Pons (tissue), 1 donor: ENCODE data around the gene RBM25.
"Not testable (repeated sequence)": the region's sequence is repeated elsewhere in the genome, so short reads cannot be mapped to it uniquely, and the experiment has no call there.

Experiments used
- DNase-seq: peaks from one replicate; pipeline ENCODE4 v3.0.0-alpha.2; 2016; ENCODE audit warnings: low spot score

The RBM25 gene

GRCh38 chr14:73168691-73169090 is 110.4 kb downstream of the RBM25 start:
- no peak for DNase-seq

GRCh38 chr14:73169855-73170254 is 111.5 kb downstream of the RBM25 start:
- not testable (repeated sequence) for DNase-seq

GRCh38 chr14:73170686-73171085 is 112.4 kb downstream of the RBM25 start:
- no peak for DNase-seq

GRCh38 chr14:73172500-73172899 is 114.2 kb downstream of the RBM25 start:
- no peak for DNase-seq

- DNase-seq: peak; percentile 72
Observed at GRCh38 chr14:73173092-73173735, 114.9 kb downstream of the RBM25 start.
